Right atrium auricular region (tissue), 2 donors: ENCODE results near the gene RANBP3. TPM values are rescaled to one million over a fixed set of nuclear protein-coding genes. Genes with fewer than 3 reads are reported as not detected.

Experiments
- DNase-seq: peaks from one replicate; pipeline ENCODE4 v3.0.0-alpha.2; 2019; ENCODE audit warnings: low spot score
- H3K27ac ChIP-seq, 2 donors: fragments of 200-600 bp; sonication (generic); 1 replicate in 1 of 2; 2 replicates in 1 of 2; pipeline ENCODE4 v1.5.1; 2016 to 2019
- H3K27me3 ChIP-seq, 2 donors: fragments of 200-600 bp; sonication (generic); one replicate each; pipeline versions ENCODE4 v1.5.1 to v1.6.0; 2017 to 2019
- H3K36me3 ChIP-seq: fragments of 200-600 bp; sonication (generic); one replicate; pipeline ENCODE4 v1.5.1; 2016
- H3K4me1 ChIP-seq, 2 donors: fragments of 200-600 bp; sonication (generic); one replicate each; pipeline versions ENCODE4 v1.5.1 to v1.6.0; 2017 to 2019
- H3K4me3 ChIP-seq, 2 donors: fragments of 200-600 bp; sonication (generic); 1 replicate in 1 of 2; 2 replicates in 1 of 2; pipeline ENCODE4 v1.5.1; 2017 to 2019; ENCODE audit warnings: mild to moderate bottlenecking in 1 of 2, moderate library complexity in 1 of 2
- H3K9me3 ChIP-seq, 2 donors: fragments of 200-600 bp; sonication (generic); one replicate each; pipeline ENCODE4 v1.5.1; 2019
- total RNA-seq, 2 donors: library from RNA; depleted of rRNA; stranded (reverse); fragments of >200 nt; gene quantifications; one replicate each; pipeline ENCODE4 v1.1.0, GENCODE V29; 2016
- TF ChIP-seq, protein P1 (sequence below), 2 donors: fragments of 200-600 bp; sonication (generic); IDR thresholded peaks; one replicate each; pipeline ENCODE4 v1.5.1; 2019; ENCODE audit warnings: antibody characterized with exemption in 2 of 2

RANBP3 gene
- total RNA-seq, 2 donors from 2014 or later, result 53.6 to 54.7 TPM

GRCh38 chr19:5953030-5953589 is 24.8 kb downstream of the RANBP3 start:
- peaks cover 0 to 100% of the 10 kb centered on the region in 2 donors for H3K4me1 ChIP-seq
- H3K4me3 ChIP-seq, result no peak overlapping the region
- DNase-seq, result no peak
- TF ChIP-seq, protein P1, sequence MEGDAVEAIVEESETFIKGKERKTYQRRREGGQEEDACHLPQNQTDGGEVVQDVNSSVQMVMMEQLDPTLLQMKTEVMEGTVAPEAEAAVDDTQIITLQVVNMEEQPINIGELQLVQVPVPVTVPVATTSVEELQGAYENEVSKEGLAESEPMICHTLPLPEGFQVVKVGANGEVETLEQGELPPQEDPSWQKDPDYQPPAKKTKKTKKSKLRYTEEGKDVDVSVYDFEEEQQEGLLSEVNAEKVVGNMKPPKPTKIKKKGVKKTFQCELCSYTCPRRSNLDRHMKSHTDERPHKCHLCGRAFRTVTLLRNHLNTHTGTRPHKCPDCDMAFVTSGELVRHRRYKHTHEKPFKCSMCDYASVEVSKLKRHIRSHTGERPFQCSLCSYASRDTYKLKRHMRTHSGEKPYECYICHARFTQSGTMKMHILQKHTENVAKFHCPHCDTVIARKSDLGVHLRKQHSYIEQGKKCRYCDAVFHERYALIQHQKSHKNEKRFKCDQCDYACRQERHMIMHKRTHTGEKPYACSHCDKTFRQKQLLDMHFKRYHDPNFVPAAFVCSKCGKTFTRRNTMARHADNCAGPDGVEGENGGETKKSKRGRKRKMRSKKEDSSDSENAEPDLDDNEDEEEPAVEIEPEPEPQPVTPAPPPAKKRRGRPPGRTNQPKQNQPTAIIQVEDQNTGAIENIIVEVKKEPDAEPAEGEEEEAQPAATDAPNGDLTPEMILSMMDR (IDR thresholded peaks at IDR 0.05), result no peak
- H3K27me3 ChIP-seq, result no peaks in the 10 kb centered on the region
- H3K36me3 ChIP-seq, result no peaks in the 10 kb centered on the region
- peak overlapping the region; percentile 85 to 86 for H3K27ac ChIP-seq
- no peaks in the 10 kb centered on the region for H3K9me3 ChIP-seq

DNA sequence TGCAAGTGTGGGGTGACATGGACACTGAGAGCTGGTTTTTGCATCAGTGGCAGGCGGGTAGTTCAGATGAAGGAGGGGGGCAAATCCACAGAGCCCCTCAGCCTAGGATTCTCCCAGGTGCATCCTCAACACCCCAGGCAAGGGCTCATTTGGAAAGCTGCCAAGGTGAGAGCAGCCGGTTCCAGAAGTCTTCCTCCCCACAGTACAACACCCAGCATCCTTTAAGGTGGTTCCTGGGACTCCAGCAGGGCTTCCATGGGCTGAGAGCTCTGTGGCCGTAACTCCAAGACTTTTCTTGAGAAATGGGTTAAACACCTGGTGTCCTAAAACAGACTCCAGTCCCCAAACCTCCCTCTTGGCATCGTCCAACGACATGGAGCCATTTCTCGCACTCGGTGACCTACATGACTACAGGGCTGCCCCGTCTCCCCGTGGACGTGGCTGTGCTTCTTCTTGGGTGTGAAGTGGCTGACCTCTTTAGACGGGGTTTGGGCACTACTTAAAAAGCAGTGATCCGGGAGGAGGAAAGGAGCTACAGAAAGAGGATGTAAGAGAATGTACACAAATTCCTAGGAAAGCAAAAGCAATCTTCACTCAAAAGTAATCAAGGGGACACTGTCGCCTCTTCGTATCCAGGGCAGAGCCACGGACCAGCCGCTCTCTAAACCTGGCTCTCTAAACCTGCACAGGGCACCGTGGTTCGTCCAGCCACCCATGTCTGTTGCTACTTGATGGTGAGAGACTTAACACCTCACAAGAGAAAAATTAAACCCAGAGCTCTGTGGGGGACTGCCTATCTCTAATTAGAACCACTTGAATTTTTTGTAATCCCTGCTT is 25.5 kb downstream of the RANBP3 start:
- TF ChIP-seq, protein P1 (IDR thresholded peaks at IDR 0.05), result no peak

GRCh38 chr19:5951338-5951861 is 26.5 kb downstream of the RANBP3 start:
- no peak overlapping the region for H3K4me3 ChIP-seq
- no peaks in the 10 kb centered on the region for H3K9me3 ChIP-seq
- H3K27me3 ChIP-seq, result no peaks in the 10 kb centered on the region
- no peaks in the 10 kb centered on the region for H3K36me3 ChIP-seq
- TF ChIP-seq, protein P1 (IDR thresholded peaks at IDR 0.05), result no peak
- peak overlapping the region; percentile 85 to 86 for H3K27ac ChIP-seq
- DNase-seq, result no peak
- peaks cover 0 to 100% of the 10 kb centered on the region in 2 donors for H3K4me1 ChIP-seq

More for the DNA sequence above, 25.5 kb downstream of the RANBP3 start:
- Histone ChIP-seq H3K4me3 (no peak overlapping the region), H3K4me1 (peaks cover 0 to 100% of the 10 kb centered on the region in 2 donors), H3K27me3 (no peaks in the 10 kb centered on the region), H3K9me3 (no peaks in the 10 kb centered on the region), H3K36me3 (no peaks in the 10 kb centered on the region), H3K27ac (peak overlapping the region; percentile 85 to 86)
- no peak for DNase-seq

DNA sequence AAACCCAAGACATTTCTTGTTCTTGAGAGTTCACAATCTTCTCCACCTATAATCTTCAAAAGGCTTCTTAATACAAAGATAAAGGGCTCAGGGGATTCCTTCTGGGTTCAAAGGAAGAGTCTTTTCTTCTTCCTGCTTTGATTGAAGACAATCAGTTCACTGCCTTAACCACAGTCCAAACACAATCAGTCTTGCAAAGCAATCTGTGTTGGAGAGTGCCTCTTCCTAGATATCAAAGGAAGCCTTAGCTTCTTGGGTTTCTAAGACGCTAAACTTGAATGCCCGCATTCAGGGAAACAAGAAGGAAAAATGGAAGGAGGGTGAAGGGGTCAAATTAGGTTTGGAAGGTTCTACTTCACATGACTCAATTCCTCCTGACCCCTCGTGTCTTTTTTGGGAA is 27.2 kb downstream of the RANBP3 start:
- no peaks in the 10 kb centered on the region for H3K36me3 ChIP-seq
- H3K27ac ChIP-seq, result peak overlapping the region; percentile 85 to 86
- no peak overlapping the region for H3K4me3 ChIP-seq
- no peaks in the 10 kb centered on the region for H3K27me3 ChIP-seq
- H3K4me1 ChIP-seq, result peaks cover 0 to 96% of the 10 kb centered on the region in 2 donors
- H3K9me3 ChIP-seq, result no peaks in the 10 kb centered on the region
- TF ChIP-seq, protein P1 (IDR thresholded peaks at IDR 0.05), result no peak
- no peak for DNase-seq

- H3K4me1 ChIP-seq, result peaks cover 0 to 87% of the 10 kb centered on the region in 2 donors
- TF ChIP-seq, protein P1 (IDR thresholded peaks at IDR 0.05), result no peak
- no peaks in the 10 kb centered on the region for H3K9me3 ChIP-seq
- H3K36me3 ChIP-seq, result no peaks in the 10 kb centered on the region
- DNase-seq, result no peak
- H3K27me3 ChIP-seq, result no peaks in the 10 kb centered on the region
- no peak overlapping the region for H3K4me3 ChIP-seq
- H3K27ac ChIP-seq, result peak overlapping the region; percentile 85 to 86
These were observed 28.1 kb downstream of the RANBP3 start for GRCh38 chr19:5949792-5950305.
